ENCODE data around the gene SAP25.

Gene SAP25

DNA sequence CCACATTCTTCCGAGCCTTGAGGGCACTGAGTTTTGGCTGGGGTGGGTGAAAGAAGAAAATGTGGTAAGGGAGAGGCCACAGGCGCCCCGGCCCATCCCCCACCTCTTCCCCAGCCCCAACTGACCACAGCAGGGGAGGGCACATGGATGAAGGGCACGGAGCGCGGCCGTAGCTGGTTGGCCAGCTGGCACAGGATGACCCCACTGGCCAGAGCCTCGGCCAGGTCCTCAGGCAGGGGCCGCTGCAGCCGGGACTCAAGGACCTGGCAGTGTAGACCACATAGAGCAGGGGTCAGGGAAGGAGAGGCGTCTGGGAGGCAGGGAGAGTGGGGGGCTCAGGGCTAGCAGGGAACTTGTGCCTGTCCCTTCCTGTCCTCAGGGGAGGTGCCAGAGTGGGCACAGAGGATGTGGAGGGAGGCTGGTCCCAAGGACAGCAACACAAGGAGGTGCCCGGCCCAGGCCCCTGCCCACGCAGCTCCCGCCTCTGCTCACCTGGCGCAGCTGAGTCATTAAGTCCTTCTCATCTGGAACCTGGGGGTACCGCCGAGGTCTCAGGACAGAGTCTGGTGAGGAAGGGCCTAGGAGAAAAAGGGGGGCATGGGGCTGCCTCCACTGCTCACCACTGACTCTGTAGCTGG is 2.2 kb upstream of the SAP25 start:
- no peaks in the 10 kb centered on the region for H3K27me3 ChIP-seq (replicated peaks)
- H3K36me3 ChIP-seq (replicated peaks) = peaks cover 66% of the 10 kb centered on the region
- H3K27ac ChIP-seq = no peak overlapping the region
- H3K4me3 ChIP-seq (ENCODE audit: low read depth, low read length) = no peak overlapping the region
- in situ Hi-C loops (cut with HindIII; ENCODE audit: low pct_ligation_motif_present, low sequenced_read_pairs) = no loop called here
- DNase-seq = no peak
- TF ChIP-seq, protein P1, sequence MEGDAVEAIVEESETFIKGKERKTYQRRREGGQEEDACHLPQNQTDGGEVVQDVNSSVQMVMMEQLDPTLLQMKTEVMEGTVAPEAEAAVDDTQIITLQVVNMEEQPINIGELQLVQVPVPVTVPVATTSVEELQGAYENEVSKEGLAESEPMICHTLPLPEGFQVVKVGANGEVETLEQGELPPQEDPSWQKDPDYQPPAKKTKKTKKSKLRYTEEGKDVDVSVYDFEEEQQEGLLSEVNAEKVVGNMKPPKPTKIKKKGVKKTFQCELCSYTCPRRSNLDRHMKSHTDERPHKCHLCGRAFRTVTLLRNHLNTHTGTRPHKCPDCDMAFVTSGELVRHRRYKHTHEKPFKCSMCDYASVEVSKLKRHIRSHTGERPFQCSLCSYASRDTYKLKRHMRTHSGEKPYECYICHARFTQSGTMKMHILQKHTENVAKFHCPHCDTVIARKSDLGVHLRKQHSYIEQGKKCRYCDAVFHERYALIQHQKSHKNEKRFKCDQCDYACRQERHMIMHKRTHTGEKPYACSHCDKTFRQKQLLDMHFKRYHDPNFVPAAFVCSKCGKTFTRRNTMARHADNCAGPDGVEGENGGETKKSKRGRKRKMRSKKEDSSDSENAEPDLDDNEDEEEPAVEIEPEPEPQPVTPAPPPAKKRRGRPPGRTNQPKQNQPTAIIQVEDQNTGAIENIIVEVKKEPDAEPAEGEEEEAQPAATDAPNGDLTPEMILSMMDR (IDR thresholded peaks at IDR 0.05; ENCODE audit: low read depth, low read length, missing control alignments) = no peak

DNA sequence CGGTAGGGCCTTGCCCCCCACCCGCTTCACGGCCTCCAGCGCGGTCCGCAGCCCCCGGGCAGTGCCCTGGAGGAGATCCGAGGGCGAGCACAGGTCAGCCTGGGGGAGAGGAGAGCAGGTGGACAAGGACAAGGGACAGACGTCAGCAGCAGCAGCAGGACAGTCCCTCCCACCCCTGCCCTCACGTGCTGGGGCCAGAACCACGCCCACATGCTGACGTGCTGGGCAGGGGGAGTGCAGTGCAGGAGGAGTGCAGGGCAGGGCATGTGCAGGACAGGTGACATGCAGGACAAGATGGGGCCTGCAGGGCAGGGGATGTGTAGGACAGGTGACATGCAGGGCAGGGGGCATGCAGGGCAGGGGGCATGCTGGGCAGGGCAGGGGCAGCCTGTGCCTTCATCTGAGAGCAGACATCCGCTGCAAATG is 1.5 kb upstream of the SAP25 start:
- H3K36me3 ChIP-seq (replicated peaks) = peaks cover 59% of the 10 kb centered on the region
- in situ Hi-C loops (cut with HindIII; ENCODE audit: low pct_ligation_motif_present, low sequenced_read_pairs) = no loop called here
- no peaks in the 10 kb centered on the region for H3K27me3 ChIP-seq (replicated peaks)
- no peak for DNase-seq
- no peak overlapping the region for H3K4me3 ChIP-seq (ENCODE audit: low read depth, low read length)
- TF ChIP-seq, protein P1 (IDR thresholded peaks at IDR 0.05; ENCODE audit: low read depth, low read length, missing control alignments) = no peak
- no peak overlapping the region for H3K27ac ChIP-seq

DNA sequence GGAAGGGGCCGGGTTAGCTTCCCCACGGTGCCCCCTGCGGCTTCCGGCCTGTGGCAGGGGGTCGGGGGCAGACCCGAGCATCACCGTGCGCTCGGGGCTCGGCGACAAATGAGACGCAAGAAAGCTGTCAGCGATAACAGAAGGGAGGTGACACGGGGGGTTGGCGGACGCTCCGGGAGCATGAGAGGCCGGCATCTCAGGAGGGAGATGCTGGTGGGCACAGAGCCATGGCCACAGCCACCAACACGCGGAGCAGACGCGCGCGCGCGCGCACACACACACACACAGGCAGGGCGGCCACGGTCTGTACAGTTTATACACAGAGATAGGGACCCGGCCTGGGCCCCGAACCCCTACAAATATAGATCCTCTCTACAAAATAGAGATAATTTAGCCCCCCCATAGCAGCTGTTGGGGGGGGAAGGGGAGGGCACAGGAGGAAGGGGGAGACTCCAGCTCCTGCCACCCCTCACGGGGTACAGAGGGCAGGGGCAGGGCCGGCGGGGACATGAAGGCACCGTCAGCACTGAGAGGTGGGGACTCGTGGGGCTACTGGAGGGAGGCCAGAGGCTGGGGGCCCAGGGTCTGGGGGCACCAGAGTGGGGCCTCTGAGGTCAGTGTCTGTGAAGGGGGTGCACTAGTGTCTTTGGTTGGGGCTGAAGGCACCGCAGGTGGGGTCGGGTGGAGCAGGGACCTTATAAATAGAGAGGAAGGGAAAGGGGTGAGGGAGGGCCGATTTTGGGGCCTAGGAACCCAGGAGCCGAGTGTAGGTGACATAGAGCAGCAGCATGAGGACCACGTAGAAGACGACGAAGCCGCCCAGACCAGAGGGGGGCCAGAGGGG is 884 bp upstream of the SAP25 start:
- Histone ChIP-seq H3K27ac (no peak overlapping the region), H3K4me3 (ENCODE audit: low read depth, low read length) (no peak overlapping the region), H3K36me3 (replicated peaks) (peaks cover 53% of the 10 kb centered on the region), H3K27me3 (replicated peaks) (no peaks in the 10 kb centered on the region)
- in situ Hi-C loops (cut with HindIII; ENCODE audit: low pct_ligation_motif_present, low sequenced_read_pairs) = no loop called here
- no peak for DNase-seq
- TF ChIP-seq, protein P1 (IDR thresholded peaks at IDR 0.05; ENCODE audit: low read depth, low read length, missing control alignments) = no peak

DNA sequence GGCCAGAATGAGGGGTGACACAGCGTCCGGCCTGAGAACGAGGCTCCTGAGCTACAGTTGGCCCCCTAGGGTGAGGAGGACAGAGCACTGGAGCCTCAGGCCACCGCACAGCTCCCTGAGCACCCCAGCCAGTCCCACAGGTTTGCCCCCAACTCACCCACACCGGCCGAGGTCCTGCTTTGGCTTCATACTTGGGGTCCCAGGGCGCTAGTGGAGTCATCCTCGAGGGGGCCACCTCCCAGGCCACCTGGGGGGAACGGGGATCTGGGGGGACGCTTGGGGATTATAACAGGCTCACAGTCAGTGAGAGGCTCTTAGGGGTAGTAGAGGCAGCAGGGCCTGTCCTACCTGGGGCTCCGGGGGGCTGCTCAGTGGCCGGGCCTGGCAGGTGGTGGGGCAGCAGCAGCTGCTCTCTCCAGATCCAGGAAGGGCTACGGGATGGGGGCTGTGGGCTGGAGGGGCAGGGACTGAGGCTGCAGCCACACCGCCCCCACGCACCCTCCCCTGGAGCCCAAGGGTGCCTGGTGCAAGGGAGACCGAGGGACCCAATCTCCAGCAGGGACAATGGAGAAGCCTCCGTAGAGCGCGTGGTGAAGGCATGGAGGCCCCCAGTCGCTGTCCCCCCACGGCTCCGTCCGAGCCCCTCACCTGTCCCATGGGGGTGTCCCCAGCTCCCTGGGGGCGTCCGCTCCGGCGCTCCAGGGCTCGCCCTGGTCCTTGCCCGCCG is 588 bp downstream of the SAP25 start:
- in situ Hi-C loops (cut with HindIII; ENCODE audit: low pct_ligation_motif_present, low sequenced_read_pairs) = no loop called here
- Histone ChIP-seq H3K27ac (no peak overlapping the region), H3K36me3 (replicated peaks) (peaks cover 42% of the 10 kb centered on the region), H3K4me3 (ENCODE audit: low read depth, low read length) (no peak overlapping the region), H3K27me3 (replicated peaks) (no peaks in the 10 kb centered on the region)
- DNase-seq = no peak
- TF ChIP-seq, protein P1 (IDR thresholded peaks at IDR 0.05; ENCODE audit: low read depth, low read length, missing control alignments) = no peak

DNA sequence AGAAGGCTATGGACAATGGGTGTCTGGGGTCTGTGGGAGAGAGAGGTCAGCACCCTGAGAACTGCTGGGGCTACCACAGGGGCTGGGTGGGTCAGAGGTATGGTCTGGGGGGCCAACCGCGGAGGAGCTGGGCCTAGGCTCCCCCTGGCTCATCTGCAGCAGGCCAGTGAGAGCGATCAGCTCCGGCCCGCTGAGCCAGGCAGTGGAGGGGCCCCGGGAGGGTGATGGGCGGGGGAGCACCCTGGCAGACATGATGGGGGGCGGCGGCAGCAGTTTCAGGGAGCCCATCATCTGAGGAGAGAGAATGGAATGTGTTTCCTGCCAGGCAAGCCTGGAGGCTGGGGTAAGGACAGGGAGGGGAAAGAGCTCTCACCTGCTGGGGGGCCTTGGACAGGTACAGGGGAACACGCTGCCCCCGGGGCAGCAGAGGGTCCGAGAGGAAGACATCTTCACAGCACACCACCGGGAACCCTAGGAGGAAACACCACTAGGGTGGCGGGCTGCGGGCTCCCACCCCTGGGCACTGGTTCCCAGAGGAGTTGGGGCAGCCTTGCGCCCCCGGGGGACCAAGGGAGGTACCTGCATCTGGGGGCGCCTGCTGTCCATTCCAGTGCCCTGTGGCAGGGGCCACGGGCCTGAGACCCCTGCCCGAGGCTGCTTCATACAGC is 1.3 kb downstream of the SAP25 start:
- in situ Hi-C loops (cut with HindIII; ENCODE audit: low pct_ligation_motif_present, low sequenced_read_pairs) = no loop called here

More for the DNA sequence above, 1.3 kb downstream of the SAP25 start:
- H3K27ac ChIP-seq = no peak overlapping the region
- TF ChIP-seq, protein P1 (IDR thresholded peaks at IDR 0.05; ENCODE audit: low read depth, low read length, missing control alignments) = no peak
- H3K36me3 ChIP-seq (replicated peaks) = peaks cover 35% of the 10 kb centered on the region
- H3K27me3 ChIP-seq (replicated peaks) = no peaks in the 10 kb centered on the region
- H3K4me3 ChIP-seq (ENCODE audit: low read depth, low read length) = no peak overlapping the region
- no peak for DNase-seq

Measured in brain microvascular endothelial cell (primary cell).